Coronary artery (tissue), 2 donors: Measurements from ENCODE around the gene SUB1.

Source experiments
- DNase-seq: peaks from one replicate; pipeline ENCODE4 v3.0.0-alpha.2; 2017; ENCODE audit warnings: low spot score
- H3K27ac ChIP-seq, 2 donors: fragments of 200-600 bp; sonication (generic); one replicate each; pipeline ENCODE4 v1.5.1; 2016 to 2019
- H3K4me3 ChIP-seq: fragments of 200-600 bp; sonication (generic); 2 replicates; pipeline ENCODE4 v1.5.1; 2016; ENCODE audit warnings: mild to moderate bottlenecking, moderate library complexity
- CTCF ChIP-seq: fragments of 200-600 bp; sonication (generic); IDR thresholded peaks from one replicate; pipeline ENCODE4 v1.5.1; 2019; ENCODE audit warnings: antibody characterized with exemption

The SUB1 gene

GRCh38 chr5:32615236-32615635 is 29.9 kb downstream of the SUB1 start:
- TF ChIP-seq CTCF: no peak
- DNase-seq: no peak
- no peak overlapping the region for H3K27ac ChIP-seq

GRCh38 chr5:32618962-32619361 is 33.6 kb downstream of the SUB1 start:
- Histone ChIP-seq H3K27ac (no peak overlapping the region), H3K4me3 (no peak overlapping the region)
- no peak for TF ChIP-seq CTCF

More at GRCh38 chr5:32615236-32615635, 29.9 kb downstream of the SUB1 start:
- H3K4me3 ChIP-seq: no peak overlapping the region

GRCh38 chr5:32621256-32621655 is 35.9 kb downstream of the SUB1 start:
- no peak overlapping the region for H3K27ac ChIP-seq
- DNase-seq: no peak

More at GRCh38 chr5:32618962-32619361, 33.6 kb downstream of the SUB1 start:
- no peak for DNase-seq

GRCh38 chr5:32625106-32625505 is 39.7 kb downstream of the SUB1 start:
- DNase-seq: no peak
- Histone ChIP-seq H3K4me3 (no peak overlapping the region), H3K27ac (no peak overlapping the region)
- no peak for TF ChIP-seq CTCF

More at GRCh38 chr5:32621256-32621655, 35.9 kb downstream of the SUB1 start:
- TF ChIP-seq CTCF: no peak
- H3K4me3 ChIP-seq: no peak overlapping the region

- DNase-seq: no peak
- no peak for TF ChIP-seq CTCF
- no peak overlapping the region for H3K4me3 ChIP-seq
- H3K27ac ChIP-seq: no peak overlapping the region
Measured at GRCh38 chr5:32625547-32625946, 40.2 kb downstream of the SUB1 start.

GRCh38 chr5:32627219-32627870 is 42.0 kb downstream of the SUB1 start:
- H3K27ac ChIP-seq: peak overlapping the region in 1 of 2 donors; percentile 78
- TF ChIP-seq CTCF: no peak
- DNase-seq: no peak
- H3K4me3 ChIP-seq: no peak overlapping the region
